Kidney (tissue), 14 donors: ENCODE results near the gene EFCAB6. TPM values are rescaled to one million over a fixed set of nuclear protein-coding genes. Genes with fewer than 3 reads are reported as not detected.
A peak's percentile ranks its signal among the peaks of the same experiment; 100 is the strongest.

Source experiments
- DNase-seq, 5 donors: peaks; one replicate each; pipeline ENCODE4 v3.0.0-alpha.2; 2013 to 2020
- FAIRE-seq: peaks from 2 replicates; lab custom pipeline; 2012; peaks lifted over from hg19 to GRCh38; lab: Jason Lieb, UNC
- H3K27ac ChIP-seq, 2 donors: one replicate each; pipeline ENCODE4 v1.7.0; 2013; ENCODE audit warnings: low read depth in 2 of 2, low read length in 2 of 2, inconsistent platforms in 1 of 2
- H3K27me3 ChIP-seq: one replicate; pipeline ENCODE4 v1.7.1; 2013; ENCODE audit warnings: low read length, inconsistent platforms; ENCODE audit not compliant: control insufficient read depth, insufficient read depth
- H3K36me3 ChIP-seq, 3 donors: one replicate each; pipeline versions ENCODE4 v1.7.0 to v1.7.1; 2013; ENCODE audit warnings: low read length in 3 of 3, control low read depth in 1 of 3, inconsistent platforms in 1 of 3; ENCODE audit not compliant: insufficient read depth in 3 of 3, control insufficient read depth in 2 of 3
- H3K4me1 ChIP-seq, 3 donors: one replicate each; pipeline versions ENCODE4 v1.7.0 to v1.7.1; 2013; ENCODE audit warnings: low read length in 3 of 3, inconsistent platforms in 1 of 3, low read depth in 1 of 3; ENCODE audit not compliant: control insufficient read depth in 2 of 3, insufficient read depth in 2 of 3
- H3K4me3 ChIP-seq, 3 donors: one replicate each; pipeline versions ENCODE4 v1.7.0 to v1.8.1; 2013; ENCODE audit warnings: low read length in 3 of 3, control low read depth in 1 of 3, inconsistent platforms in 1 of 3
- H3K9ac ChIP-seq, 3 donors: one replicate each; pipeline versions ENCODE4 v1.7.0 to v1.7.1; 2013; ENCODE audit warnings: low read length in 3 of 3, control low read depth in 1 of 3, inconsistent platforms in 1 of 3
- H3K9me3 ChIP-seq, 3 donors: one replicate each; pipeline versions ENCODE4 v1.7.0 to v1.7.1; 2013; ENCODE audit warnings: low read length in 3 of 3, control low read depth in 1 of 3, inconsistent platforms in 1 of 3; ENCODE audit not compliant: control insufficient read depth in 2 of 3, insufficient read depth in 1 of 3
- CTCF ChIP-seq: IDR thresholded peaks from 3 replicates; pipeline ENCODE4 v1.5.1; 2012; ENCODE audit warnings: mild to moderate bottlenecking, moderate library complexity, borderline replicate concordance; ENCODE audit not compliant: insufficient read depth; ENCODE audit errors: extremely low read depth
- intact Hi-C: fragments of 100-400 bp; cut with DNase I; formaldehyde crosslinking; loops from one replicate; pipeline ENCODE4 v1.11.1; 2022
- polyA plus RNA-seq: library from polyadenylated mRNA; stranded (reverse); fragments of 350-450 nt; fragmentation: Illumina TruSeq; extraction: RNeasy Lipid Tissue Mini Kit (QIAGEN cat#74804); gene quantifications from one replicate; pipeline ENCODE4 v1.2.3, GENCODE V29; 2014; ENCODE audit warnings: low read depth, low replicate concordance; ENCODE audit not compliant: insufficient read depth
- total RNA-seq: library from RNA; stranded (reverse); fragmentation: NEBNext Ultra II Directional; extraction: Animal tissue kit (Norgen Biotek cat#: 25700); gene quantifications from one replicate; pipeline ENCODE4 v1.2.1, GENCODE V29; 2021
- donor health status: control.
- donor health status: control.
- donor health status: control.
- donor health status: control.
- donor health status: control.
- donor health status: DM: yes; HTN: yes; CAD: no.
- donor health status: Normal renal cell carcinoma (clear cell type).

EFCAB6 gene
- total and polyA plus RNA-seq, 2 donors from 2014 or later, result 1.5 to 11.8 TPM

GRCh38 chr22:43537019-43537585 lies 275.0 kb downstream of the EFCAB6 start:
- no peak overlapping the region for H3K27ac ChIP-seq
- H3K4me3 ChIP-seq, result no peak overlapping the region
- intact Hi-C loops, result no loop called here
- no peak for FAIRE-seq
- peak in 1 of 5 donors; percentile 45 for DNase-seq
- no peaks in the 10 kb centered on the region for H3K9me3 ChIP-seq
- H3K36me3 ChIP-seq, result peaks cover 0 to 3% (median 0%) of the 10 kb centered on the region in 3 donors
- no peaks in the 10 kb centered on the region for H3K4me1 ChIP-seq
- no peak for TF ChIP-seq CTCF
- no peaks in the 10 kb centered on the region for H3K27me3 ChIP-seq
- H3K9ac ChIP-seq, result no peak overlapping the region

- H3K9ac ChIP-seq, result no peak overlapping the region
- FAIRE-seq, result no peak
- intact Hi-C loops, result no loop called here
- no peak for TF ChIP-seq CTCF
- no peaks in the 10 kb centered on the region for H3K4me1 ChIP-seq
- no peak overlapping the region for H3K27ac ChIP-seq
- H3K9me3 ChIP-seq, result no peaks in the 10 kb centered on the region
- DNase-seq, result no peak
- peaks cover 0 to 3% (median 0%) of the 10 kb centered on the region in 3 donors for H3K36me3 ChIP-seq
- no peaks in the 10 kb centered on the region for H3K27me3 ChIP-seq
- H3K4me3 ChIP-seq, result no peak overlapping the region
These were observed 276.4 kb downstream of the EFCAB6 start for GRCh38 chr22:43535741-43536140.

- H3K4me3 ChIP-seq, result no peak overlapping the region
- H3K9ac ChIP-seq, result no peak overlapping the region
- intact Hi-C loops, result no loop called here
- no peaks in the 10 kb centered on the region for H3K9me3 ChIP-seq
- H3K27ac ChIP-seq, result no peak overlapping the region
- H3K36me3 ChIP-seq, result peaks cover 0 to 3% (median 0%) of the 10 kb centered on the region in 3 donors
- FAIRE-seq, result no peak
- no peaks in the 10 kb centered on the region for H3K4me1 ChIP-seq
- no peaks in the 10 kb centered on the region for H3K27me3 ChIP-seq
- no peak for TF ChIP-seq CTCF
- no peak for DNase-seq
These were observed 276.8 kb downstream of the EFCAB6 start for GRCh38 chr22:43535336-43535735.

- H3K4me1 ChIP-seq, result no peaks in the 10 kb centered on the region
- peaks cover 0 to 3% (median 0%) of the 10 kb centered on the region in 3 donors for H3K36me3 ChIP-seq
- no peak overlapping the region for H3K27ac ChIP-seq
- H3K4me3 ChIP-seq, result no peak overlapping the region
- FAIRE-seq (no peak), DNase-seq (no peak)
- intact Hi-C loops, result no loop called here
- no peaks in the 10 kb centered on the region for H3K27me3 ChIP-seq
- no peaks in the 10 kb centered on the region for H3K9me3 ChIP-seq
- TF ChIP-seq CTCF, result no peak
- H3K9ac ChIP-seq, result no peak overlapping the region
These were observed 277.2 kb downstream of the EFCAB6 start for GRCh38 chr22:43534916-43535315.
